NCI-H524 (cell line): Measurements from ENCODE around the gene POU2AF1.
"Not testable (repeated sequence)": the region's sequence is repeated elsewhere in the genome, so short reads cannot be mapped to it uniquely, and the experiment has no call there.

Source experiments
- DNase-seq, 2 experiments: peaks; one replicate each; lab custom pipeline; 2025; lab: John Stamatoyannopoulos, UW

The POU2AF1 gene

GRCh38 chr11:111409915-111410314 lies 30.8 kb upstream of the POU2AF1 start:
- no peak for DNase-seq

GRCh38 chr11:111408789-111409727 lies 30.0 kb upstream of the POU2AF1 start:
- no peak for DNase-seq

DNA sequence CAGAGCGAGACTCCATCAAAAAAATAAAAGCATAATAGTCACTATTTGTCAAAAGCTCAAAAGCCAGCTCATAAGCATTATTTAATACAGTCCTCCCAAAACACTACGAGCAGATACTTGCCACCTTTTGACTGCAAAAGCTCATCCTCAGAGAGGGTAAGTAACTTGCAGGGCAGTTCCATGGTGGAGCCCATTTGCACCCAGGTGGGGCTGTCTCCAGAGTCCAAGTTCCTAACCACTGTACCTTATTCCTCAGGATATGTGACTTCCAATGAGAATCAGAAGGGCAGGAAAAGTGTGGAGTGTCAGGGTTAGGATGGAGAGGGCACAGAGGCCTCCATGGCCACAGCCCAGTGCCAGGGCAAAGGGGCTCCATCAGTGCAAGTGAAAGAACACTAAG lies 28.6 kb upstream of the POU2AF1 start:
- DNase-seq = no peak

GRCh38 chr11:111406589-111406988 lies 27.5 kb upstream of the POU2AF1 start:
- DNase-seq = no peak

DNA sequence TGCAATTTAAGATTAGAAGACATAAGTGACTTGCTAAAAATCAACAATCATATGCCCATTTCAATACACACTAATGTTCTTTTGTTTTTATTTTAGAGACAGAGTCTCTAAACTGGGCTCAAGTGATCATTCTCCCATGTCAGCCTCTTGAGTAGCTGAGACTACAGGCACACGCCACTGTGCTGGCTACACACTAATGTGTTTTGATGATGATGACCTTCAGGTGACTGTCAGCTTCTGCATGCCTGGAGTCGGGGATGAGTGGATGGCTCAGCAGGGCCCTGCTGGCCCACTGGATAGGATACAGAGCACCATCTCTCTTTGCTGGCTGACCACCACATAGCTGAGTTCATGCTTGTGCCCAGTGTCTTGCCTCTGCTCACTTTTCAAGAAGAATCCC lies 27.0 kb upstream of the POU2AF1 start:
- no peak for DNase-seq

DNA sequence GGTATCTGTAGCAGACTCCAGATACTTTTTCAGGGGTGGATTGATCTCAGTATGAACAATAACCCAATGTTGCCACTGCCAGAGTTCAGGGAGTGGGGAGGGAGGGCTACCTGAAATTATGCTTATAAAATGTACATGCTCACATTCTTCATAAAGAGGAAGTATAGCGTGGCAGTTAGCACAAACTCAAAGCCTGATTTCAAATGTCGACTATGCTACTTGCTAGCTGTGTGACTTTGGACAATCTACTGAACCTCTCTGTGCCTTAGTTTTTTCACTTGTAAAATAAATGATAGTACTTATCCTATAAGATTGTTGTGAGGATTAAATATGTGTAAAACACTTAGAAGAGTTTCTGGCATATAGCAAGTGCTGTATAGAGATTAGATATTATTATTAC lies 26.5 kb upstream of the POU2AF1 start:
- DNase-seq = no peak

DNA sequence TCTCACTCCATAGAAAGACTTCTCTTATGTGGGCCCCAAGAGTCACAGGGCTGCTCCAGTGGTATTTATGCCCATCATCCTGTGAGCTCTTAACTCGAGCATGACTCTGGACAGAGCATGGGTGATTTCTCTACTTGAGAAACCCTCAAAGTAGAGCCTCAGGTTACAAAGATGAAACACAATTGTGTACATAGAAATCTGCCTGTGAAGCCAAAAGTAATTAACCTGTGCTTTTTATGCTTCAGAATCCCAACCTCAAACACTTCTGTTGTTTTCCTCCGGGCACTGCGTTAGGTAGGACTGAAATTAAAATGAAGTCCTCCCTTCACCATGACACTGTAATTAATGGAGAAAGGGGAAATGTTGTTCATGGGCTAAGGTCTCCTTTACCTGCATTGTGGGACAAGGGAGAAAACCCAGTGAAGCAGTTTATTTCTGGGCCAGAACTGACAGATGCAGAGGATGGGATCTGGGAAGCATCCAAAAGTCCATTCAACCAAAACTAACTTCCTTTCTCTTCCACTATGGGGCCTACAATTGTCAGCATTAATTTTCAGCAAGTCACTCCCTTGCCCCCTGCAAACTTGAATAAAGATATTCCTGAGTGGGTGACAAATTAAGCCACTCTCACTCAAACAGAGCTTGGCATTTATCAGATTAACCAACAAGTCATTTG lies 24.1 kb upstream of the POU2AF1 start:
- no peak for DNase-seq

DNA sequence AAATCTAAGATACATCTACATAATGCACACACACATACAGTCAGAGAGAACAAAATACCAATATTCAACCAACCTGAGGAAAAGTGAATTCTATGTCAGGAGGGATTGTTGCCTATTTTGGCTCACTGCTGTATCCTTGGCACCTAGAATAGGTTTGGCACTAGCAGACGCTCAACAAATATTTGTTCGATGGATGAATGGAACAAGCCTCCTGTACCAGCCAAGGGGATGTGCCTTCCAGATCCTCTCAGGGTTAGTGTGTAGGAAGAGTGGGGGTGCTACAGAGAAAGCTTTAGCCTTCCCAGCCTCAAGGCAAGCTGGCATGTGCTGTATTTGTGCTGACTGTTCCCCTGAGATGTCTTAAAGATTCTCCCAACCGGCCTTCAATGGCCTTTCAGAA lies 23.3 kb upstream of the POU2AF1 start:
- no peak for DNase-seq

GRCh38 chr11:111401957-111402356 lies 22.9 kb upstream of the POU2AF1 start:
- not testable (repeated sequence) for DNase-seq

- no peak for DNase-seq
Observed at GRCh38 chr11:111400595-111400994, 21.5 kb upstream of the POU2AF1 start.

- DNase-seq = no peak
Observed at GRCh38 chr11:111399187-111400031, 20.3 kb upstream of the POU2AF1 start.

- DNase-seq = no peak
Observed at GRCh38 chr11:111397034-111397433, 18.0 kb upstream of the POU2AF1 start.

GRCh38 chr11:111395749-111396148 lies 16.7 kb upstream of the POU2AF1 start:
- peak; percentile 8 to 37 for DNase-seq

DNA sequence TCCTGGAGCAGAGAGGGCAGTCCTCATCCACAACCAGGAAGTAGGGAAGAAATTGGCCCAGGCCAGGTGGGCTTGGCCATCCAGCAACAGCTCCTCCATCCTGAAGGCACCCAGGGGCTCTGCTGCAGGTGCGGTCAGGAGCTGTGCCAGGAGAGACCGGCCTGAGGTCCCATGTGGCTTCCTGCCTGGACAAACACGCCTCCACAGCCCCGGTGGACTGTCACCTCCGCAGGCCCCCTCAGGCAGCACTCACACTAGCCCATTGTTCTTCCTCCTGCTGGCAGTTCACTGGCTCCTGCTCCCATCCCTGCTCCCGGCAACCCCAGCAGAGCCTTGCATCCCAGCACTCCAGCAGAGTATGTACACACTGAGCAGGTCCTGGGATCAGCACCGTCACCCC lies 16.0 kb upstream of the POU2AF1 start:
- DNase-seq = no peak

GRCh38 chr11:111394147-111394546 lies 15.1 kb upstream of the POU2AF1 start:
- DNase-seq = not testable (repeated sequence)

DNA sequence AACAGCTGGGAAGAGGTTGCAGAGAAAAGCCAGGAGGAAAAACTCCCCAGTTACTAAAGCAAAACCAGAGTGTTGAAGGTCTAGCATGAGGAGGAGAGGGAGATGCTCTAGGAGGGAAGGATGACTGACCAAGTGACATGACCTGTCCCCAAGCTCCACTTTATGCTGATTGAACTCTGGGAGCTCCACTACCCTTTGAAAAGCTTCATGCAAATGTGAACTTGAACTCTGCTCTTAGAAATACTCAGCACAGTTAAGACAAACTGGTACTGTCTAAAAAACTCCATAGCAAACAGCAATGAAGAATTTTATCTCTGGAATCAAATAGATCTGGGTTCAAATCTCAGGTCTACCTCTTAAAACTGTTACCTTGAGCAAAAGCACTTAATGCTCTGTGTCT lies 14.5 kb upstream of the POU2AF1 start:
- DNase-seq = no peak

DNA sequence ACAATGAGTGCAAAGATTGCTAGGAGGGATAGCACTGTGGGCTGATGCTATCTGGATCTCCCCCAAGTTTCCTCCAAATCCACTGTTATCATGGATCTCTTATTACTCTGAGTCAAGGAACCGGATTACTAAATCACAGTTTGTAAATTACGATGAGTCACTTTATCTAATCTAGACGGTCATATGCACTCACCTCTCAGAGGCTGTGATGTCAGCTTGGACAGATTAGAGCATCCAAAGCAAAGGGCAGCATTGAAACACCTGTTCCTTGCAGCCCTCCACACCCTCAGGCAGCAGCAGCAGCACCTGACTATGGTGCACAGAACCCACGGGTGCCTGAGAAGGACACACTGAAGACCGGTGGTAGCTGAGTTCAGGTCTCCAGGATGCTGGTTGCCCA lies 14.0 kb upstream of the POU2AF1 start:
- no peak for DNase-seq

DNA sequence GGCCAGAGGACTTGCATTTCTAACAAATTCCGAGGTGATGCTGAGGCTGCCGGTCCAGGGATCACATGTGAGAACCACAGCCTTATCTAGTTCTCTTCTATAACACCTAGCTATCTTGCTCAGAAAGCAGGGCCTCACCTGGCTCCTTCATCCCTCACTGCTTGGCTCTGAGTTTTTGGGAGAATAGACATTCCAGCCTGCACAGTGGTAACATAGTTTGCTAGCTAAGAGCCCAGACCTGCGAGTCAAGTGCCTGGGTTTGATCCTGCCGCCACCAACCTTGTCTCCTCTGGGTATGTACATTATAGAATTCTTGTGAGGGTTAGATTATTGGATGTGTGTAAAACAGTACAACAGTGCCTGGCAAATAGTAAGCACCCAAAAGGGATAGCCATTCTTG lies 13.5 kb upstream of the POU2AF1 start:
- no peak for DNase-seq

DNA sequence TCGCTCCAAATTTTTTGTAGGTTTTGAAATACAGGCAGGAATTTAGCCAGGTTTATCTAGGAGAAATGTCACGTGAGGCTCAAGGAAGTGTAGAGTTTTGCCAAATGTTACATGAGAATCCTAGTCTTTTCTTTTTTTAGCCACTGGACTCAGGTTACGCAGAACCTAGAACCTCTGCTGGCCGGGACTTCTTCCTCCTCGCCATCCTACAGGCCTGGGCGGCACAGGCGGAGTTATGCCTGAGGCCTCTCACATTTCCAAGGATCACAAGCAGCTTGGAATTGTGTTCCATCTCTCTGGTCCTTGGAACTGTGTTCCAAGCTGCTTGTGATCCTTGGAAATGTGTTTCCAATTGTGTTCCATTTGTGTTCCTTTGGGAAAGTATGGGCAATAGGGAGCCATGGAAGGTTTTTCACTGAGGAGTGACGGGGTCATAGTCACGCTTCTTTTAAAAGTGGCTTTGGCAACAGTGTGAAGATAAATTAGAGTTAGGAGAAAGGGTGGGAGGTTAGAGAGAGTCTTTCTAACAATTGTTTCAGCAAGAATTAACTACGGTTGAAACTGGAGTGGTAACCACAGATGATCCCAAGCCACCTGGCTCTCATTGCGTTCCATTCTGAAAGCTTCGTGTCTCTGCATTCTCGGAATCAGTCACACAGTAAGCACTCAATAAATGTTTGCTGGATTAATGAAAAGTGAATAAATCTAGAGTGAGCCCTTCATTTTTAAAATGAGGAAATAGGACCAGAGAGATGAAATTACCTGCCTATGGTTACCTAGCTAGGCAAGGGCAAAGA lies 12.5 kb upstream of the POU2AF1 start:
- DNase-seq = no peak

GRCh38 chr11:111388842-111389241 lies 9.8 kb upstream of the POU2AF1 start:
- no peak for DNase-seq

DNA sequence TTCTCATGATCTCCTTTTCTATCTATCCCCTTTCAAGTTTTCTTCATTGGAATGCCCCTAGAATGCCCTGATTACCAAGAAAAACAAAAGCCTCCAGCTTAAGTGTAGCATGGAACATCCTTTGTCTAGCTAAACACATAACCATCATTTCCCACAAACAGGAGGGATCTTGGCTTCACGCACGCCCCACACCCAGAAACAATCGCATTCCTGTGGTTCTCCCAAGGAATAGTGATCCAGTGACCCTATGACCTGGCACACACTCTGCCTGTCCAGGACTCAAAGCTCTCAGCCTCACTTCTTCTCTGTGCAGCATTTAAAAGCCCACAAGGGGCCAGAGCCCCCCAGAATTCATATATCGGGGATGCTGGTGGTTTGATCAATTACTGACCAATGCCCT lies 9.3 kb upstream of the POU2AF1 start:
- no peak for DNase-seq

GRCh38 chr11:111387363-111387762 lies 8.3 kb upstream of the POU2AF1 start:
- peak; percentile 74 to 84 for DNase-seq
